Mammary epithelial cell (primary cell): ENCODE data around the gene TFDP2.

Experiments used
- EZH2 ChIP-seq: IDR thresholded peaks from 2 replicates; pipeline ENCODE4 v1.6.1; 2012; ENCODE audit warnings: low read length, inconsistent platforms, borderline replicate concordance
- TF ChIP-seq, protein P1 (sequence below), 2 donors: IDR thresholded peaks in 1 of 2; conservative IDR thresholded peaks in 1 of 2; 2 replicates each; pipeline ENCODE4 v1.5.1; 2011 to 2012; ENCODE audit warnings: inconsistent platforms in 2 of 2, low read length in 2 of 2, mild to moderate bottlenecking in 2 of 2, control low read depth in 1 of 2, low read depth in 1 of 2; ENCODE audit not compliant: insufficient read depth in 1 of 2; ENCODE audit errors: extremely low read depth in 1 of 2

DNA sequence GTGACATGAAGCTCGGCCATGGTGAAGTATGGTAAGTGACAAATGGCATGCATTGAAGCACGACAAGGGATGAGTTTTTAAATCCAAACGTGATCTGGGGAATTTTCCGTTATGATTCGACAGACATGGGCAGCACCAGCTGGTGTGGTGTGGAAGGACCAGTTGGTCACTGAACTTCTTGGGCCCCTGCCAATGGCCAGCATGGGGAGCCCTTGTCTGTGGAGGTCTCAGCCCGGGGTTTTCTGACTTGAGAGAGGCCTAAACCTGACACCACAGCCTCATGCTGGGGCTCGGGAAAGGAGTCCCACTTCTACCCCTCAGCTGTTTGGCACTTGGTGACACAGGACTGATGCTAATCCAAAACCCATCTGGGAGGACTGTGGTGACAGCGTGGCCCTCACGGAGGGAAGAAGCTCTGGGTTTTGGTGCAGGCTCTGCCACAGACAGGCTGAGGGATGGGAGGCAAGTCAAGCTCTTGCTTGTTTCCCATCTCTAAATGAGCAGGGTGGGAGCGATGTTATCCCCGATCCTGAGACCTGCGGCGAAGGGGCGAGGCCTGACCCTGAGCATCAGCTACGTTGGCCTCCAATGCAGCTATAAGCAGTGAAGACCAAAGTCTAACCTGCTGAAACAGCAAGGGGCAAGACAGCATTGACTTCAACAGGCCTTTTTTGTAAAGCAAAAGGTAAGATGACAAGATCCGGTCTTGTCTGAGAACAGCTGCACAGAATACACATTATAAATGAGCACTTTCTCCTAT lies 203.4 kb downstream of the TFDP2 start:
- TF ChIP-seq, protein P1, sequence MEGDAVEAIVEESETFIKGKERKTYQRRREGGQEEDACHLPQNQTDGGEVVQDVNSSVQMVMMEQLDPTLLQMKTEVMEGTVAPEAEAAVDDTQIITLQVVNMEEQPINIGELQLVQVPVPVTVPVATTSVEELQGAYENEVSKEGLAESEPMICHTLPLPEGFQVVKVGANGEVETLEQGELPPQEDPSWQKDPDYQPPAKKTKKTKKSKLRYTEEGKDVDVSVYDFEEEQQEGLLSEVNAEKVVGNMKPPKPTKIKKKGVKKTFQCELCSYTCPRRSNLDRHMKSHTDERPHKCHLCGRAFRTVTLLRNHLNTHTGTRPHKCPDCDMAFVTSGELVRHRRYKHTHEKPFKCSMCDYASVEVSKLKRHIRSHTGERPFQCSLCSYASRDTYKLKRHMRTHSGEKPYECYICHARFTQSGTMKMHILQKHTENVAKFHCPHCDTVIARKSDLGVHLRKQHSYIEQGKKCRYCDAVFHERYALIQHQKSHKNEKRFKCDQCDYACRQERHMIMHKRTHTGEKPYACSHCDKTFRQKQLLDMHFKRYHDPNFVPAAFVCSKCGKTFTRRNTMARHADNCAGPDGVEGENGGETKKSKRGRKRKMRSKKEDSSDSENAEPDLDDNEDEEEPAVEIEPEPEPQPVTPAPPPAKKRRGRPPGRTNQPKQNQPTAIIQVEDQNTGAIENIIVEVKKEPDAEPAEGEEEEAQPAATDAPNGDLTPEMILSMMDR (conservative IDR thresholded peaks at IDR 0.05 in 1 of 2, IDR thresholded peaks at IDR 0.05 in 1 of 2; ENCODE audit: extremely low read depth in 1 of 2, insufficient read depth in 1 of 2, low read depth in 1 of 2, low read length in 2 of 2) = no peak
- TF ChIP-seq EZH2 = no peak
